ENCODE results near the gene C18orf63.
"Not testable (repeated sequence)": the region's sequence is repeated elsewhere in the genome, so short reads cannot be mapped to it uniquely, and the experiment has no call there.

Gene C18orf63

DNA sequence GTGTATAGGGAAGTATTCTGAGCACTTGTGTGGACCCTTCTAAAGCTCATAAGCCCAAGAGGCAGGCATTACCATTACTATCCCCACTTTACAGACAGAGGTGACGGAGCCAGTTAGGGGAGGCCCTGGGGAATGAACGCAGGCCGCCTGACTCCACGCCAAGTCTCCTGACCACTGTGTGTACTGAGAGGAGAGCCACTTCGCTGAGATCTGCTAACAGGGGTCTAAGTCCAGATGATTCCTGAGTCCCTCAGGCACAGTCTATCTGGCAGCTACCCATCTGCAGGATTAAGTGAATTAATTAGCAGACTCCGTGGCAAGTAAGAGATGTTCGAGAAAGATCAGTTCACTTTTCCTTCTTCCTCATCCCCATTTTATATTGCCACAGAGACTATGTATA lies 37.6 kb upstream of the C18orf63 start:
- peak overlapping the region in 1 of 5 donors; percentile 30 for H3K9ac ChIP-seq (ENCODE audit: low read length in 5 of 5)
- H3K27ac ChIP-seq (ENCODE audit: low read depth, low read length), result peak overlapping the region; percentile 71
- peaks cover 0 to 12% (median 6%) of the 10 kb centered on the region in 5 donors for H3K36me3 ChIP-seq (ENCODE audit: control insufficient read depth in 5 of 5, insufficient read depth in 5 of 5, low read length in 5 of 5)
- no peaks in the 10 kb centered on the region for H3K27me3 ChIP-seq (ENCODE audit: control insufficient read depth in 5 of 5, insufficient read depth in 4 of 5, low read length in 5 of 5)
- peaks cover 16 to 80% (median 75%) of the 10 kb centered on the region in 5 donors for H3K4me1 ChIP-seq (ENCODE audit: control insufficient read depth in 5 of 5, insufficient read depth in 5 of 5, low read length in 5 of 5)
- H3K4me3 ChIP-seq (ENCODE audit: low read depth in 1 of 5, low read length in 5 of 5), result no peak overlapping the region
- no peaks in the 10 kb centered on the region for H3K9me3 ChIP-seq (ENCODE audit: control insufficient read depth in 5 of 5, low read length in 5 of 5)

DNA sequence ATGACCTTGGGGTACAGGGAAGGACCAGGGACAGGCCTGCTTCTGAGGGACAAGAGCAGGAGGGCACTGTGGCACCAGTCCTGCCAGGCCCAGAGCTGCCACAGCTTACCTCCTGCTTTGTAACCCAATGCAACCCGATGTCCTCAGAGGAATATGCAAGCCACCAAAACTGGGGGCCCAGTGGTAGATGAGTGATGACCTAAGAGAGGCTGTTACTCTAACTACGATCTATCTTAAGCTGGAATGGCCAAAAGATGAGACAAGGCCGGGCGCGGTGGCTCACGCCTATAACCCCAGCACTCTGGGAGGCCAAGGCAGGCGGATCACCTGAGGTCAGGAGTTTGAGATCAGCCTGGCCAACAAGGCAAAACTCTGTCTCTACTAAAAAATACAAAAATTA lies 36.7 kb upstream of the C18orf63 start:
- Histone ChIP-seq H3K9ac (ENCODE audit: low read length in 5 of 5) (no peak overlapping the region), H3K9me3 (ENCODE audit: control insufficient read depth in 5 of 5, low read length in 5 of 5) (no peaks in the 10 kb centered on the region), H3K4me1 (ENCODE audit: control insufficient read depth in 5 of 5, insufficient read depth in 5 of 5, low read length in 5 of 5) (peaks cover 19 to 82% (median 80%) of the 10 kb centered on the region in 5 donors), H3K4me3 (ENCODE audit: low read depth in 1 of 5, low read length in 5 of 5) (no peak overlapping the region), H3K36me3 (ENCODE audit: control insufficient read depth in 5 of 5, insufficient read depth in 5 of 5, low read length in 5 of 5) (peaks cover 0 to 10% (median 6%) of the 10 kb centered on the region in 5 donors), H3K27me3 (ENCODE audit: control insufficient read depth in 5 of 5, insufficient read depth in 4 of 5, low read length in 5 of 5) (no peaks in the 10 kb centered on the region), H3K27ac (ENCODE audit: low read depth, low read length) (peak overlapping the region; percentile 71)

DNA sequence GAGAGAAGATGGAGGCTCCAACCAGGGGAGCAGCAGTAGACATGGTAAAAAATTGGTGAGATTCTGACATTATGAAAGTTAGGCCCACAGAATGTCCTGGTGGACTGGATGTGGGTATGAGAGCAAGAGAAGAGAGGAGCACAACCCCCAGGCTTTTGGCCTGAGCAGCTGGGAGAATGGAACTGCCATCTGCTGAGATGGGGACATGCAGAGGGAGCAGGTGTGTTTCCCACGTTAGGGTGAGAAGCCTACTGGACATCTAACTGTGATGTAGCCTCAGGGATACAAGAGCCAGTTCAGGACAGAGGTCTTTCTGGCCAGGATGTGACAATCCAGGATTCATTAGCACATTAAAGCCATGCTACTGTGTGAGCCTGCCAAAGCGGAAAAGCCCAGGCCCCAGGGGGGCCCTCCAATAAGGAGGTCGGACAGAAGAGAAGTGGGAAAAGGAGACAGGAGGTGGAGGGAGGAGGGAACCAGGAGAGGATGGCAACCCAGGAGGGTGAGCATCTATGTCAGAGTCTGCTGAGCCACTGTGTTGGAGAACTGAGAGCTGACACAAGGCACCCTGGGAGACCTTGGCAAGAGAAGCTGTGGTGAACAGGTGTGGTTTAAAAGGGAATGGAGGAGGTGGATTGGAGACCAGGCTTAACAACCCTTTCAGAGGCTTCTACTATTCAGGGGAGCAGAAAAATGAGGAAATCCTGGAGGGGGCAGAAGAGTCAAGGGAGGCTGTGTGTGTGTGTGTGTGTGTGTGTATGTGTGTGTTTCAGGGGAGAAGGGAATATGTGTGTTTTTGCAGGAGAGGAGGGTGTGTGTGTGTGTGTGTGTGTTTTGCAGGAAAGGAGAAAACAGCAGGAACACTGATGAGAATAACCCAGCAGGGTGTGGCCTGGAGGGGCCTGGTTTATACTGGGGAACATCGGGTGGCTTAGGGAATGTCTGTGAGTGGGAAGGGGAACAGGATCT lies 34.3 kb upstream of the C18orf63 start:
- peak overlapping the region; percentile 95 for H3K27ac ChIP-seq (ENCODE audit: low read depth, low read length)
- no peaks in the 10 kb centered on the region for H3K27me3 ChIP-seq (ENCODE audit: control insufficient read depth in 5 of 5, insufficient read depth in 4 of 5, low read length in 5 of 5)
- peak overlapping the region in 4 of 5 donors; percentile 39 to 82 (median 58) for H3K9ac ChIP-seq (ENCODE audit: low read length in 5 of 5)
- no peaks in the 10 kb centered on the region for H3K9me3 ChIP-seq (ENCODE audit: control insufficient read depth in 5 of 5, low read length in 5 of 5)
- peaks cover 0 to 13% (median 3%) of the 10 kb centered on the region in 5 donors for H3K36me3 ChIP-seq (ENCODE audit: control insufficient read depth in 5 of 5, insufficient read depth in 5 of 5, low read length in 5 of 5)
- peaks cover 26 to 87% (median 83%) of the 10 kb centered on the region in 5 donors for H3K4me1 ChIP-seq (ENCODE audit: control insufficient read depth in 5 of 5, insufficient read depth in 5 of 5, low read length in 5 of 5)
- peak overlapping the region in 1 of 5 donors; percentile 6 for H3K4me3 ChIP-seq (ENCODE audit: low read depth in 1 of 5, low read length in 5 of 5)

DNA sequence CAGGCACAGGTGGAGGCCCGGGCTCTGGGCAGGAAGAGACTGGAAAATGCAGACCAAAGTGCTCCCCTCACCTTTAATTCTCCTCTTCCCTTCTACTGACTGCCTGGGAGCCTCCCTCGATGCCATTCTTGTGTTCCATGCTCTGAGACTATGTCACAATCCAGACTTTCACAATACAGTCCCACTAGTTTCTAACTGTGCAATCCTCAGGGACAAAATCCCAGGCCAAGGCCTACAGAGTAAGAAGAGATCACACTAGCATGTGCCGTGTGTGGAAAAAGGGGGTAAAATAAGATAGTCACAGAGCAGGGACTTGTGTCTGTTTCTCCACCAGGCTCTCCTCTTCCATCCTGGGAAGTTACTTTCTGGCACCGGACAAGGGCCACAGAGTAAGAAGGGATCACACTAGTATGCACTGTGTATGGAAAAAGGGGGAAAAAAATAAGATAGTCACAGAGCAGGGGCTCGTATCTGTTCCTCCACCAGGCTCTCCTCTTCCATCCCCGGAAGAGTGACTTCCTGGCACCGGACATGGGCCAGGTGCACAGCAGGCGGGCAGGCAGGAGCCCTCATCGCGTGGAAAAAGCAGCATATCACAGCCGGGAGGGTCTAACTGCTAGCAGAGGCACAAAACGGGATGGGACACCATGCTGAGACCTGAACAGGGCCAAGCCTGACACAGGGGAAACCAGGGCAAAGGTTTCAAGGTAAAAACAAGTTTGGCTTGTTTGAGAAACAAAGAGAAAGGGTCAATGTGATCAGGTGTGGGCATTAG lies 33.5 kb upstream of the C18orf63 start:
- no peak overlapping the region for H3K4me3 ChIP-seq (ENCODE audit: low read depth in 1 of 5, low read length in 5 of 5)
- no peaks in the 10 kb centered on the region for H3K9me3 ChIP-seq (ENCODE audit: control insufficient read depth in 5 of 5, low read length in 5 of 5)
- no peaks in the 10 kb centered on the region for H3K27me3 ChIP-seq (ENCODE audit: control insufficient read depth in 5 of 5, insufficient read depth in 4 of 5, low read length in 5 of 5)
- peaks cover 0 to 13% (median 3%) of the 10 kb centered on the region in 5 donors for H3K36me3 ChIP-seq (ENCODE audit: control insufficient read depth in 5 of 5, insufficient read depth in 5 of 5, low read length in 5 of 5)
- peaks cover 26 to 85% (median 80%) of the 10 kb centered on the region in 5 donors for H3K4me1 ChIP-seq (ENCODE audit: control insufficient read depth in 5 of 5, insufficient read depth in 5 of 5, low read length in 5 of 5)
- peak overlapping the region; percentile 95 for H3K27ac ChIP-seq (ENCODE audit: low read depth, low read length)
- H3K9ac ChIP-seq (ENCODE audit: low read length in 5 of 5), result peak overlapping the region in 4 of 5 donors; percentile 39 to 82 (median 58)

DNA sequence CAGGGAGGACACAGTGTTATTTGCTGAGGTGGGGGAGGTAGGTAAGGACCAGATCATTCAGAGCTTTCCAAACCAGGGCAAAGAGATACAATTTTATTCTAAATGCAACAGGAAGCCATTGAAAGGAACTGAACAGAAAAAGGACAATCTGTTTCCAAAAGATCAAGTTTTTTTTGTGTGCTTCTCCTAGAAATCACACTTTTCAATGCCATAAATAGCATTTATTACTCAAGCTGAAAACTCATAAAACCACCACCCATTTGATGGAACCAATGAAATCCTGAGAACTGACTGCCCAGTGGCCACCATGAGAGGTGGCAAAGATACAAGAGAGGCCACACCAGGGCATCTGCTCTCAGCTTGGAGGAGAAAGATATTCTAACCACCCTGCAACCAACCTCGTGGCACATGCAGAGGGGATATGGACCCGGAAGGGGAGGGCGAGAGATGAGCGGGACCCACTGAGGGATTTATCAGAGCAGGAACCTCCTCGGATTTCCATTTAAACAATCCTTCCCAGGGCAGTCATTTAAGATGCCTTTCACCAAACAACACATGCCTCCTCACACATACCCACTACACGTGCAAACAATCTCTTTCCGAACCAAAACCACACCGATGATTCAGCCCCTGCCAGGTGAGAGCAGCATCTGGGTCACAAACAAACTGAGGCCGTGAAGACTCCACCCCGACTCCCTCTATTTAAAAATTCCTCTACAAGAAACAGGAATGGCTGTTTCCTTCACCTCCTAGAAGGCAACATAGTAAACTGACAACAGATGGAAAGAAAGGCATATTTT lies 32.7 kb upstream of the C18orf63 start:
- Histone ChIP-seq H3K4me1 (ENCODE audit: control insufficient read depth in 5 of 5, insufficient read depth in 5 of 5, low read length in 5 of 5) (peaks cover 26 to 85% (median 80%) of the 10 kb centered on the region in 5 donors), H3K4me3 (ENCODE audit: low read depth in 1 of 5, low read length in 5 of 5) (peak overlapping the region in 1 of 5 donors; percentile 5), H3K9me3 (ENCODE audit: control insufficient read depth in 5 of 5, low read length in 5 of 5) (no peaks in the 10 kb centered on the region), H3K27me3 (ENCODE audit: control insufficient read depth in 5 of 5, insufficient read depth in 4 of 5, low read length in 5 of 5) (no peaks in the 10 kb centered on the region), H3K36me3 (ENCODE audit: control insufficient read depth in 5 of 5, insufficient read depth in 5 of 5, low read length in 5 of 5) (peaks cover 0 to 8% (median 2%) of the 10 kb centered on the region in 5 donors), H3K27ac (ENCODE audit: low read depth, low read length) (peak overlapping the region; percentile 95), H3K9ac (ENCODE audit: low read length in 5 of 5) (peak overlapping the region in 3 of 5 donors; percentile 50 to 82 (median 56))

DNA sequence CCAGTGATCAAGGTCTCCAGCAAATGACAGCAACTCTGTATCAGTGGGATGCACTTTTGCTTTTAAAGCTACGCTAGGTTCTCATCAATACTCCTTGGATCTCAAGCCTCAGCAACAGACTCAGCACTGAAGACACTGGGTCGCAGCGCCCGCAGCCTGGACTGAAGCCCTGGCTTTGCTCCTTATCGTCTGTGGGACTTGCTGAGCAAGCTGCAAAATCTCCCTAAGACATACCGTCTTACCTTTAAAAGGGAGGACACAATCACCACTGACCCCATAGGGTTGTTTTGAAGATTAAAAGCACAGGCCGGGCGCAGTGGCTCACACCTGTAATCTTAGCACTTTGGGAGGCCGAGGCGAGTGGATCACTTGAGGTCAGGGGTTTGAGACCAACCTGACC lies 32.0 kb upstream of the C18orf63 start:
- Histone ChIP-seq H3K9me3 (ENCODE audit: control insufficient read depth in 5 of 5, low read length in 5 of 5) (no peaks in the 10 kb centered on the region), H3K36me3 (ENCODE audit: control insufficient read depth in 5 of 5, insufficient read depth in 5 of 5, low read length in 5 of 5) (peaks cover 0 to 8% (median 2%) of the 10 kb centered on the region in 5 donors), H3K9ac (ENCODE audit: low read length in 5 of 5) (peak overlapping the region in 1 of 5 donors; percentile 0), H3K4me3 (ENCODE audit: low read depth in 1 of 5, low read length in 5 of 5) (no peak overlapping the region), H3K4me1 (ENCODE audit: control insufficient read depth in 5 of 5, insufficient read depth in 5 of 5, low read length in 5 of 5) (peaks cover 26 to 86% (median 80%) of the 10 kb centered on the region in 5 donors), H3K27me3 (ENCODE audit: control insufficient read depth in 5 of 5, insufficient read depth in 4 of 5, low read length in 5 of 5) (no peaks in the 10 kb centered on the region), H3K27ac (ENCODE audit: low read depth, low read length) (peak overlapping the region; percentile 95)

DNA sequence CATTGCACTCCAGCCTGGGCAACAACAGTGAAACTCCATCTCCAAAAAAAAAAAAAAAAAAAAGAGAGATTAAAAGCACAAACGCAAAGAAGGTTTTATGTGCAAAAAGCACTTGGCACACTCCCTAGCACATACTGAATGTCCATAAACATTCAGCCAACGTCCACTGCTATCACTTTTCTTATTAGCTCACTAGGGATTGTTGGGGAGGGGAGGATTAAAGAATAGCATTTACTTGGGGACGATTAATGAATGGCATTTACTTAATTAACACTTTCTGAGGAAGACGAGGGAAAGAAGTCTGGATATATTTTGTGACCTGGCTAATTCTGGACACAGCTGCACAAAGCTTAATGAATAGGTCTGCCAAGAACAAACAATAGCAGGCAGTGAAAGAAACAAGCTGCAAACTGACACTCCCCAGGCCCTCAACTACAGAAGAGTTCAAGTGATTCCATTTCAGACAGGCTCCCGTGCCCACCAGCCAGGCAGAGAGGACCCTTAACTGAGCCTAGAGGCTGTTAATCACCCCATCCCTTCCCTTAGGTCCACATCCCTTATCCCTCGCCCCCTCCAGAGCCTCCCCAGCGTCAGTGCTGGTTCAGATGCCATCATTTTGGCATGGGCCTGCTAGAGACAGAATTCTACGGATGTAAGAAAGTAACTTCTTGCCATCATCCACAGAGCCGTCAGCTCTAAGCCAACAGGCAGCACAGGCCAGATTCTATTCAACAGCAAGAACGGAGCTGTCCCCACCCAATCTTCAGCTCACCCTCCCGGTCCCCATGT lies 31.3 kb upstream of the C18orf63 start:
- Histone ChIP-seq H3K9me3 (ENCODE audit: control insufficient read depth in 5 of 5, low read length in 5 of 5) (no peaks in the 10 kb centered on the region), H3K27ac (ENCODE audit: low read depth, low read length) (peak overlapping the region; percentile 95), H3K36me3 (ENCODE audit: control insufficient read depth in 5 of 5, insufficient read depth in 5 of 5, low read length in 5 of 5) (peaks cover 0 to 8% (median 2%) of the 10 kb centered on the region in 5 donors), H3K4me3 (ENCODE audit: low read depth in 1 of 5, low read length in 5 of 5) (peak overlapping the region in 1 of 5 donors; percentile 39), H3K27me3 (ENCODE audit: control insufficient read depth in 5 of 5, insufficient read depth in 4 of 5, low read length in 5 of 5) (no peaks in the 10 kb centered on the region), H3K4me1 (ENCODE audit: control insufficient read depth in 5 of 5, insufficient read depth in 5 of 5, low read length in 5 of 5) (peaks cover 26 to 87% (median 76%) of the 10 kb centered on the region in 5 donors), H3K9ac (ENCODE audit: low read length in 5 of 5) (peak overlapping the region in 4 of 5 donors; percentile 2 to 53 (median 39))

DNA sequence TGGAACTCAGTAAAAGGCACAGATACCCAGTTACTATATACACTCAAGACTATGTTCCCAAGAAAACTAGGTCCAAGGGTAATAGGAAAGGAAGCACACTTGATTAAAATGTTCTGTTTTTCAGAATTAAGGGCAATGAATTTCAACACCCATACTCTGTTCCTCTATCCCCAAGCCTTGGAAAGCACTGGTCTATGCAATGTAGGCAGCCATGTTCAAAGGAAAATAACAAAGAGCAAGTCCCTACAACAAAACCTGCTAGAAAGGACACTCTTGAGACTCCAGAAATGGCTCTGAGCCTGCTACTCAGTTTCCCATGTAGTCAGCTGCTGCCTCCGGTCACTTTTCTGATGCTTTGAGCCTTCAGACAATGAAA lies 30.7 kb upstream of the C18orf63 start:
- peaks cover 0 to 6% (median 0%) of the 10 kb centered on the region in 5 donors for H3K36me3 ChIP-seq (ENCODE audit: control insufficient read depth in 5 of 5, insufficient read depth in 5 of 5, low read length in 5 of 5)
- H3K27ac ChIP-seq (ENCODE audit: low read depth, low read length), result peak overlapping the region; percentile 95
- H3K9ac ChIP-seq (ENCODE audit: low read length in 5 of 5), result peak overlapping the region in 3 of 5 donors; percentile 1 to 53 (median 2)
- peak overlapping the region in 1 of 5 donors; percentile 39 for H3K4me3 ChIP-seq (ENCODE audit: low read depth in 1 of 5, low read length in 5 of 5)
- H3K9me3 ChIP-seq (ENCODE audit: control insufficient read depth in 5 of 5, low read length in 5 of 5), result no peaks in the 10 kb centered on the region
- peaks cover 26 to 92% (median 76%) of the 10 kb centered on the region in 5 donors for H3K4me1 ChIP-seq (ENCODE audit: control insufficient read depth in 5 of 5, insufficient read depth in 5 of 5, low read length in 5 of 5)
- H3K27me3 ChIP-seq (ENCODE audit: control insufficient read depth in 5 of 5, insufficient read depth in 4 of 5, low read length in 5 of 5), result no peaks in the 10 kb centered on the region

DNA sequence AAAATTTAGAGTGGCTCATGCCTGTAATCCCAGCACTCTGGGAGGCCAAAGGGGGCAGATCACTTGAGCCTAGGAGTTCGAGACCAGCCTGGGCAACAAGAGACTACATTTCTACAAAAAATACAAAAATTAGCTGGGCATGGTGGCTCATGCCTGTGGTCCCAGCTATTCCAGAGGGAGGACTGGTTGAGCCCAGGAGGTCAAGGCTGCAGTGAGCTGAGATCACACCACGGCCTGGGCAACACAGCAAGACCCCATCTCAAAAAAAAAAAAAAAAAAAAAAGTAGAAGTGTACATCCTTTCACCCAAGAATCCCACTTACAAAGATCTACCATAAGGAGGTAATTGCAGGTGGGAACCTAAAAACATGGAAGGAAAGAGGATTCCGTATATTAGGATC lies 30.1 kb upstream of the C18orf63 start:
- not testable (repeated sequence) for H3K4me3 ChIP-seq (ENCODE audit: low read depth in 1 of 5, low read length in 5 of 5); H3K36me3 ChIP-seq (ENCODE audit: control insufficient read depth in 5 of 5, insufficient read depth in 5 of 5, low read length in 5 of 5); H3K27me3 ChIP-seq (ENCODE audit: control insufficient read depth in 5 of 5, insufficient read depth in 4 of 5, low read length in 5 of 5); H3K9me3 ChIP-seq (ENCODE audit: control insufficient read depth in 5 of 5, low read length in 5 of 5)
- Histone ChIP-seq H3K27ac (ENCODE audit: low read depth, low read length) (peak overlapping the region; percentile 95), H3K4me1 (ENCODE audit: control insufficient read depth in 5 of 5, insufficient read depth in 5 of 5, low read length in 5 of 5) (peaks cover 26 to 95% (median 77%) of the 10 kb centered on the region in 5 donors), H3K9ac (ENCODE audit: low read length in 5 of 5) (peak overlapping the region in 2 of 5 donors; percentile 1 to 20)

Data from subcutaneous abdominal adipose tissue (tissue), 5 donors.